ENCODE results near the gene NDST1.
A peak's percentile ranks its signal among the peaks of the same experiment; 100 is the strongest.
"Not testable (repeated sequence)": the region's sequence is repeated elsewhere in the genome, so short reads cannot be mapped to it uniquely, and the experiment has no call there.

NDST1 gene

DNA sequence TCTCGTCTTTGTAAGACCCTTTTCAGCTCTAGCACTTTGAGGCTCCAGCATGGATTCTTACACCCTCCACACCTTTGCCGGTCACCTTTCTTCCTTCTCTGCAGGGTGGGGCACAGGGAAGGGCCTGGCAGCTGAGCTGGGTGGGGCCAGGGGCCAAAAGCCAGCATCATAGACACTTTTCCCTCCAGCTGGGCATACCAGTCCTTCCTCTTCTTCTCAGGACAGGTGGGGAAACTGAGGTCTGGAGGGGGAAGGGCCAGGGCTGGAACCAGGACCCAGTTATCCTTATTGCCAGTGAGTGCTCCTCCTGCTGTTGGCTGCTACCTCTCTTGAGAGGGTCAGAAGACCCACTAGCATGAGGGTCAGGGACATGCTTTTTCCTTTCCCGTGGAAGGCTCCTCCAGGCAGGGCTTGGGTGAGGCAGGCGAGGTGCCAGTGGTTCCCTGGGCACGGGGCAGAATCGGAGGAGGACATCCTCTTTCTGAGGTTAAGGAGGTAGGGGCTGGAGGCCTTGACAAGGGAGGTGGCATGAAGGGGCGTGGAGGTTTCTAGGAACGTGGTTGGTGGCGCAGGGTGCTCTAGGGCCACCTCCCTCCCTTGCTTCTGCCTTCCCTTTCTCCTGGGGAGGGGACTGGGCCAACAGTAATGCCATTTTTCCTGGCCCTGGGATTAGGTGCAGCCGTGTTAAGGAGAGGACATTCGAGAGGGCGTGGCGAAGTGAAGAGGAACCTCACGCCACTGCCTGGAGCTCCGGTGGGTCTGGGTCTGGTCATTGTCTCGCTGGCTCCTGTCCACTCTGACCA, at the start of gene NDST1:
NDST1 (plus strand) TSS at position 658 of the 803 bp plus-strand sequence. CDS start 13,124 bp downstream, outside the sequence.
- Mint-ChIP-seq H3K27me3 (no peaks in the 10 kb centered on the region), H3K4me3 (no peak within 1 kb of the TSS), H3K9me3 (no peaks in the 10 kb centered on the region), H3K27ac (no peak within 1 kb of the TSS), H3K36me3 (ENCODE audit: low read depth) (no peaks in the 10 kb centered on the region), H3K4me1 (no peaks in the 10 kb centered on the region)
- DNase-seq (no peak), ATAC-seq (no peak)

DNA sequence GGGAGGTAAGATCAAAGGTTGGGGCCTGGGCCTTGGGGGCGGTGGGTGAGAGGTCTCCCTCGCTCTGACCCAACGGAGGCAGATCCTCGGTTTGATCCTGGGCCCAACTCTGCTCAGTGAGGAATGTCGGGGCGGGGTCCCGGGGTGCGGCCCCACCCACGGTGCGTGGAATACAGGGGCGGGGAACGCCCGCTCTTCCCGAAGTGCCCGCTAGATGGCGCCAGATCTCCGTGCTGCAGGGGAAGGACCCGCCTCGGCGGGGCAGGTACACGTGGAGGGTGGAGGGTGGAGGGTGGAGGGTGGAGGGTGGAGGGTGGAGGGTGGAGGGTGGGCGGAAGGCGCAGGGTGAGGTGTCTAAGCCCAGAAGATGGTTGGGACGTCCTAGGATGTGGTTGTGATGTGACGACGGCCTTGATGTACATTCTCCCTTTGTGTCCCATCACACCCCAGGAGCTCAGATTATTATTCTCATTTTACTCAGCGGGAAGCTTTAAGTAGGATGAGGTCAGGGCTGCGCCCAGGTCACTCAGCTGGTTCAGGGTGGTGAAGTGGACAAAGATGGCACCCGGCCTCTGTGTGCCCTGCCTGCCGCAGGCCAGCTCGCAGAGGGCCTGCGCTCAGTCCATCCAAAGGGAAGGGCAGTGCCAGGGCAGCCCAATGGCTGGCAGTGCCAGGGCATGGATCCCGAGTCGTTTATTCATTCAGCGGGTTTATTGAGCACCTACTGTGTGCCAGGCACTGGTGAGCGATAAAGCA, 49.0 kb upstream of the NDST1 start:
- Mint-ChIP-seq H3K36me3 (ENCODE audit: low read depth) (no peaks in the 10 kb centered on the region), H3K4me3 (peak overlapping the region; percentile 35), H3K4me1 (peaks cover 28% of the 10 kb centered on the region), H3K9me3 (no peaks in the 10 kb centered on the region), H3K27me3 (no peaks in the 10 kb centered on the region), H3K27ac (peak overlapping the region; percentile 43)
- DNase-seq (peak; percentile 93), ATAC-seq (peak; percentile 88)

DNA sequence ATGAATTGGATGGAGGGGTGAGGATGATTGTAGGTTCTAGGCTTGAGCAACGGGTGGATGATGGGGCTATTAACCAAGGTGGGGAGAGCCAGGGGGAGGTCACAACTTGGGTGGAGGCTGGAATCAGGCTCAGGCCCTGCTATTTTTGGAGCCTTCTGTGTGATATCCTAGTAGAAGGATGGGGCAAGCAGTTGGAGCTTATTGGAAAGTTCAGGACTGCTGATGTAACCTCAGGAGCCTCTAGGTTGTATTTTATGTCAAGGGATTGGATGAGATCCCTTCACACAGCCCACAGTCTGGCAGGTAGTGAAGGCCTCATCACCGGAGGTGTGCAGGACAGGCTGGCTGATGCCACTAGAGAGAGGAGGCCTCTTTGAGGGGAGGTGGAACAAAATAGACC, 47.1 kb upstream of the NDST1 start:
- Mint-ChIP-seq H3K27ac (no peak overlapping the region), H3K36me3 (ENCODE audit: low read depth) (no peaks in the 10 kb centered on the region), H3K9me3 (no peaks in the 10 kb centered on the region), H3K4me1 (peaks cover 28% of the 10 kb centered on the region), H3K27me3 (no peaks in the 10 kb centered on the region), H3K4me3 (no peak overlapping the region)
- DNase-seq (no peak), ATAC-seq (no peak)

DNA sequence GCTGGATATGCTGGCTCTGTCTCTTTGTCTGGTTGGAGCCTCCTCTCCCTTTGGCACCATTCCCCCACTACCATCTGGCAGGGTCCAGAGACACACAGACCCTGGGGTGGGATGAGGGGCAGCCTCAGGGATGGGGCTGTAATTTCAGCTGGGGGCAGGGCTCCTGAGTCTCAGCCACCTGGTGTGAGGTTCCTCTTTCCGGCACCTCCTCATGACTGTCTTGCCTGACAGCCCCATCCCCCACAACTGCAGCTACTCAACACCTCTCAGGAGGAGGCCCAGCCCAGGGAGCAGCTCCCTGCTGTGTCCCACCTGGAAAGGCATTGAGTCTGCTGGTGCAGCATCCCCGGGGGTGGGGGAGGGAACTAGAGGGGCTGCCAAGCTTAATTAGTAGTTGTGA, 46.7 kb upstream of the NDST1 start:
- Mint-ChIP-seq H3K27ac (no peak overlapping the region), H3K27me3 (no peaks in the 10 kb centered on the region), H3K9me3 (no peaks in the 10 kb centered on the region), H3K4me1 (peaks cover 28% of the 10 kb centered on the region), H3K4me3 (no peak overlapping the region), H3K36me3 (ENCODE audit: low read depth) (no peaks in the 10 kb centered on the region)
- ATAC-seq (no peak), DNase-seq (no peak)

DNA sequence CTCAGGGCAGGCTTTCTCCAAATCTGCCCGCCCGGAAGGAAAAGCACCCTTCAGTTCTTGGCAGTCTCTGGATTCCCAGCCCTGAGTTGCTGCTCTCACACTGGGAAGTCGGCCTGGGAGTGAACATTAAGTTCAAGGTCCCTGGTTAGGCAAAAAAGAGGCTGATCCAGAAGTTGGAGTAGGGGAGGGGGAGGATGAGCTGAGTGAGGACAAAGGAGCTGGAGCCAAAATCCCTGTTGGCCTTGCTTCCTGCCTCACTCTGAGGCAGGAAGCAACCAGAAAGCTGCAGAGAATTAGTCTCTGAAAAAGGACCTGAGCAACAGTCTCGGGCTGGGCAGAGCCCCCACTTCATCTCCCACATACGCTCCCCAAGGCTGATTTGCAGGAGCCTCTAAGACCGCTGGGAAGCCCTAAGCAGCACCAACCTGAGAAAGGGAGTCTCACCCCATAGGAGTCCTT, 43.3 kb upstream of the NDST1 start:
- Mint-ChIP-seq H3K9me3 (no peaks in the 10 kb centered on the region), H3K4me1 (peaks cover 8% of the 10 kb centered on the region), H3K27me3 (no peaks in the 10 kb centered on the region), H3K4me3 (no peak overlapping the region), H3K27ac (no peak overlapping the region), H3K36me3 (ENCODE audit: low read depth) (no peaks in the 10 kb centered on the region)
- no peak for DNase-seq
- no peak for ATAC-seq

DNA sequence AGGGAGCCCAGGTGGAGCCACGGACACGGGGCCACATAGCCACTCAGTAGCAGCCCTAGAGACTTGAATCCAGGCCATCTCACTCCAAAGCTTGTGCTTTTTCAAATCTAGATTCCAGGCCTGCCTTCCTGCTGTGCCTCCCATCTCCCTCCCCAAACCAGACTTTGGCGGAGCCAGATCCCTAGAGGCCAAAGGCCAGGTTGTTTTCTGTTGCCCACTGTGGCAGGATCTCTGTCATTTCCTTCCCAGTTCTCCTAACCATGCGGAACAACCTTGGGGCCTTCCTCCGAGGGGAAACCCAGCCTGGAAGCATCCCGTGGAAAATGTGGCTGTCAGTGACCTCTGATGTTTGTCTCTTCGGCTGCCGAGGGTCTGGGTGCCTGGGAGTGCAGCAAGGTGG, 42.0 kb upstream of the NDST1 start:
- peaks cover 4% of the 10 kb centered on the region for H3K4me1 Mint-ChIP-seq
- H3K27ac Mint-ChIP-seq: no peak overlapping the region
- no peaks in the 10 kb centered on the region for H3K27me3 Mint-ChIP-seq
- no peaks in the 10 kb centered on the region for H3K9me3 Mint-ChIP-seq
- no peak for DNase-seq
- no peak for ATAC-seq
- H3K4me3 Mint-ChIP-seq: no peak overlapping the region
- H3K36me3 Mint-ChIP-seq (ENCODE audit: low read depth): no peaks in the 10 kb centered on the region

DNA sequence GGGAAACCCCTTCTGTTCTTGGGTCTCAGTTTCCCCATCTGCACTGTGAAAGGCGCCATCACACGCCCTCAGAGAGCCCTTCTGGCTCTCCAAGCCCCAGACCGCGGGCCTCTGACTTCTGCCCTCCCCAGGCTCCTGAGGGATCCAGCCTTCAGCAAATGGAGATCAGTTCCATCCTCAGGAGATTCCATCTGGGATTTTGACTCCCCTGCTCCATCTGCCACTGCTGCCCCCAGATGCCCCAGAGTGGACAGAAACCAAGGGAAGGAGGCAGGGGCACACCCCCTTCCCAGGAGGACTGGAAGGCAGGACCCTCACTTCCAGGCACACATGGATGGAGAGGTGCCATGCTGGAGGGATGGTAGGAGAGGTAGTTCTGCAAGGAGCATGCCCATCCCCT, 39.7 kb upstream of the NDST1 start:
- no peaks in the 10 kb centered on the region for H3K36me3 Mint-ChIP-seq (ENCODE audit: low read depth)
- H3K27me3 Mint-ChIP-seq: no peaks in the 10 kb centered on the region
- DNase-seq: no peak
- H3K4me3 Mint-ChIP-seq: no peak overlapping the region
- H3K27ac Mint-ChIP-seq: no peak overlapping the region
- no peak for ATAC-seq
- H3K4me1 Mint-ChIP-seq: no peaks in the 10 kb centered on the region
- no peaks in the 10 kb centered on the region for H3K9me3 Mint-ChIP-seq

DNA sequence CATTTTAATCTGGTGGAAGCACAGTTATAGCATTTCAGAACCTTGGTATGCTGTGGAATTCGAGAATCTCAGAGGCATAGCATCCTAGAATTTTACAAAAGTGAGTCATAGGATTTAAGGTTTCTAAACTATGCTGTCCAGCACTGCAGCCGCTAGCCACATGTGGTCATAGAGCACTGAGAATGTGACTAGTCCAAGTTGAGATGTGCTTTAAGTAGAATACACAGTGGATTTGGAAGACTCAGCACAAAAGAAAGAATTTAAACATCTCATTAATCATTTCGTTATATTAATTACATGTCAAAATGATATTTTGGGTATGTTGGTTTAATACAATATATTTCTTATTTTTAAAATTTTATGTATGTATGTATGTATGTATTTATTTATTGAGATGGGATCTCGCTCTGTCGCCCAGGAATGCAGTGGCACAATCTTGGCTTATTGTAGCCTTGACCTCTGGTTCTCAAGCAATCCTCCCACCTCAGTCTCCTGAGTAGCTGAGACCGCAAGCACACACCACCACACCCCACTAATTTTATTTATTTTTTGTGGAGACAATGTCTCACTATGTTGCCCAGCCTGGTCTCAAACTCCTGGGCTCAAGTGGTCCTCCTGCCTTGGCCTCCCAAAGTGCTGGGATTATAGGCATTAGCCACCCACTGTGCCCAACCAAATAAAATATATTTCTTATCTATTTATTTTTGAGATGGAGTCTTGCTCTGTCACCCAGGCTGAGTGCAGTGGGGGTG, 38.0 kb upstream of the NDST1 start:
- DNase-seq: no peak
- Mint-ChIP-seq H3K36me3 (ENCODE audit: low read depth) (no peaks in the 10 kb centered on the region), H3K9me3 (no peaks in the 10 kb centered on the region), H3K4me1 (no peaks in the 10 kb centered on the region), H3K27ac (no peak overlapping the region), H3K4me3 (no peak overlapping the region), H3K27me3 (no peaks in the 10 kb centered on the region)
- no peak for ATAC-seq

DNA sequence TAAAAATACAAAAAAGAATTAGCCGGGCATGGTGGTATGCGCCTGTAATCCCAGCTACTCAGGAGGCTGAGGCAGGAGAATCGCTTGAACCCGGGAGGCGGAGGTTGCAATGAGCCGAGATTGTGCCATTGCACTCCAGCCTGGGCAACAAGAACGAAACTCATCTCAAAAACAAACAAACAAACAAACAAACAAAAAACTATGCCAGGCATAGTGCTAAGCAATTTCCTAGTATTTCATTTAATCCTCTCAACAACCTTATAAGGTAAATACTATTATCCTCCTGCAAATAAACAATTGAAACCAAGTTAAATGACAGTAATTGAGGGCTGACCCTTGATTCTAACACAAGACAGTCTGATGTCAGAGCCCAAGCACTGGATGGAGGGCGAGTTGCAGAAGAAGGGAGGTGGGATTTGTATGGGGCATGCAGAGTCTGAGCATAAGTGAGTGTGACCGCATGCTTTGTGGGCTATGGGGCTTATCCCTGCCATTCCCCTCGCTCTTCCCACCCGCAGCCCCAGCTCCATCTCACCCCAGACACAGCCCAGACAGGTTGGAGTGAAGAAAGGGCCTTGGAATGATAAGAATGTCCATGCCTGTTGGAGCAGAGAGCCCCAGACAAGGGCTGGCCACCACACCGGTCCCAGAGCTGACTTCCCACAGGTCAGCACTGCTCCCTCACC, 34.1 kb upstream of the NDST1 start:
- Mint-ChIP-seq H3K36me3 (ENCODE audit: low read depth) (no peaks in the 10 kb centered on the region), H3K4me1 (peaks cover 4% of the 10 kb centered on the region), H3K4me3 (no peak overlapping the region), H3K27ac (no peak overlapping the region), H3K27me3 (peaks cover 5% of the 10 kb centered on the region), H3K9me3 (no peaks in the 10 kb centered on the region)
- ATAC-seq: no peak
- DNase-seq: no peak

DNA sequence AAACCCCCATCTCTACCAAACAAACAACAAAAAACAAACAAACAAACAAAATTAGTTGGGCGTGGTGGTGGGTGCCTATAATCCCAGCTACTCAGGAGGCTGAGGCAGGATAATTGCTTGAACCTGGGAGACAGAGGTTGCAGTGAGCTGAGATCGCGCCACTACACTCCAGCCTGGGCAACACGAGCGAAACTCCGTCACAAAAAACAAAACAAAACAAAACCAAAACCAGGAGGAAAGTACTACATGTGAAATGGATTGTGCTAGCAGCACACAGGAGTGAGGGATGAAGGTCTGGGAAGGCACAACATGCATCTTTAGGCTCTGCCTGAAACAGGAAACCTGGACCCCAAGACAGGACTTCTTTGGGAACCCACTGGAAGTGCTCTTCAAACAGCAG, 31.4 kb upstream of the NDST1 start:
- H3K27ac Mint-ChIP-seq: peak overlapping the region; percentile 46
- not testable (repeated sequence) for H3K36me3 Mint-ChIP-seq (ENCODE audit: low read depth); H3K4me1 Mint-ChIP-seq; DNase-seq; H3K9me3 Mint-ChIP-seq; ATAC-seq; H3K4me3 Mint-ChIP-seq; H3K27me3 Mint-ChIP-seq

DNA sequence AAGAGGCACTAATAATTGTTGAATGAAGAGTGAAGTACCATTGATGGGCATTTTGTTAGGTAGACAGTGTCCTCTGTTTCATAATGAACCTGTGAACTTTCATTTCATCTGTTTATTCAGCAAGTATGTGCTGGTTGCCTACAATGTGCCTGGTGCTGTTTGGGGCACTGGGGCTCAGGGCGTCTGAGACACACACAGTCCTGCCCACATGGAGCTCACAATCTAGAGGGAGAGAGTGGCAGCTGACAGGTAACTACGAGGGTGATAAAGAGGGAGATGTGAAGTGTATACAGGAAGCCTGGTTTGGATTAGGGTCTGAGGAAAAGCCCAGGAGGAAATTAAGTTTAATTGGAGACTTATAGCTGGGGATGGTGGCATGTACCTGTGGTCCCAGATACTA, 28.5 kb upstream of the NDST1 start:
- no peak overlapping the region for H3K4me3 Mint-ChIP-seq
- no peak for DNase-seq
- peaks cover 5% of the 10 kb centered on the region for H3K27me3 Mint-ChIP-seq

DNA sequence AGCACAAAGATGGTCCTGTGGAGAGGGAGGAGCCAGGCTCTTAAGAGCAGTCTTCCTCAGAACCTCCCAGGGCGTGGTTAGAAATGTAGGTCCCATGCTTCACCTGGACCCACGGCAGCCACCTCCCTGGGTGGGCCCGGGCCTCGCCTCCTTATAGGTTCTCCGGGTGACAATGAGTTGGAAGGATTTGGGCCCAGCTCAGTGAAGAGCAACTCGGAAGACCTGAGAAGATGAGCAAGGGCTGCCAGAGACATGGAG, 26.3 kb upstream of the NDST1 start:
- H3K4me3 Mint-ChIP-seq: no peak overlapping the region
- no peak overlapping the region for H3K27ac Mint-ChIP-seq
- DNase-seq (no peak), ATAC-seq (no peak)
- no peaks in the 10 kb centered on the region for H3K36me3 Mint-ChIP-seq (ENCODE audit: low read depth)
- no peaks in the 10 kb centered on the region for H3K9me3 Mint-ChIP-seq
- peaks cover 5% of the 10 kb centered on the region for H3K4me1 Mint-ChIP-seq
- H3K27me3 Mint-ChIP-seq: peaks cover 8% of the 10 kb centered on the region

More for the DNA sequence above, 28.5 kb upstream of the NDST1 start:
- ATAC-seq: no peak
- Mint-ChIP-seq H3K27ac (no peak overlapping the region), H3K9me3 (no peaks in the 10 kb centered on the region), H3K36me3 (ENCODE audit: low read depth) (no peaks in the 10 kb centered on the region), H3K4me1 (peaks cover 4% of the 10 kb centered on the region)

DNA sequence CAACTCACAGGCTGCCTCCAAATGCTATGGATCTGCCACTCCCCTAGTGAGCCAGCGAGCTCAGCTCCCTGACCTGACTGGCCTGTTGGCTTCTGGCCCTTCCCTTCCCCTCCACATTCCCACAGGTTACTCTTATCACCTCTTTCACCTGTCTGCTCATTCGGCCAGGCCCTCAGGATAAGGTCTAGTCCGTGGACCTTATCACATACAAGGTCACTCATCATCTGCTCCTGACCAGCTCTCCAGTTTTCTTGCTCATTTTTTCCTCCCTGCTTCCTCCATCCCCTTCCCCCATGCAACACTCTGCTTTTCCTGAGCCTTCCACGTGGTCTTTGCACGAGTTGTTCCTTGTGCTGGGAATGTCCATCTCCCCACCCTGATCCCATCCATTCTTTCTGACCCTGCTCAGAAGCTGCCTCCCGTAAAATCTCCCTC, 25.9 kb upstream of the NDST1 start:
- ATAC-seq: no peak
- H3K4me3 Mint-ChIP-seq: no peak overlapping the region
- H3K27me3 Mint-ChIP-seq: peaks cover 5% of the 10 kb centered on the region
- DNase-seq: no peak
- no peak overlapping the region for H3K27ac Mint-ChIP-seq
- no peaks in the 10 kb centered on the region for H3K9me3 Mint-ChIP-seq
- no peaks in the 10 kb centered on the region for H3K36me3 Mint-ChIP-seq (ENCODE audit: low read depth)
- H3K4me1 Mint-ChIP-seq: peaks cover 3% of the 10 kb centered on the region

DNA sequence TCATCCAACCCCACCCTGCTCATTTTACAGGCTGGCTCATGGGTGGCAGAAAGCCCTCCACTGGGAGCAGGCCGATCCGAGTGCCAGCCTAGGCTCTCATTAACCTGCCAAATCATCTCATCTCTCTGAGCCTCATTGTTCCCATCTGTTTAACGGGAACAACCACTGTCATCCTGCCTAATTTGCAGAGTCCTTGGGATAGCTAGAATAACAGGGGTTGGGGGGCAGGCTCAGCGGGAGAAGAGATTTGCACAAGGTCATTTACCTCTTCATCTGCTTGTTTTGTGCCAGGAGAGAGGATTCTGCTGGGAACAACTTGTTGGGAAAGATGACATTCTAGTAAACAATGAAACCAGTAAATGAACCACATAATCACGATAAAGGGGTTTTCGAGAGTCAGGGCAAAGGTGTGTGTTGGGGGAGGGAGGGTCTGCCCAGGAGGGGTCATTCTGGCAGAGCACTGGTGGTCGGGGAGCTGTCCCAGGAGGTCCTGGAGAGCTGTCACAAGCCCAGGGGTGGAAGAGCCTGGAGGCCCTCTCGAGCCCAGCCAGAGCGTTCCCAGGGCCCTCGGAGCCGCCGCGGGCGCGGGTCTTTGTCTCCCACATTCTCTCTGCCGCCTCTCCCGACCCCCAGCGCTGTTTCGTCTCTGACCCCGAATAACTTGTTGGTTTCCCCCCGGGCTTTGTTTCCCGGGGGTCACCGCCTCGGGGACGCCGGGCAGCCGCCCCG, 22.8 kb upstream of the NDST1 start:
- DNase-seq (no peak), ATAC-seq (no peak)
- no peaks in the 10 kb centered on the region for H3K36me3 Mint-ChIP-seq (ENCODE audit: low read depth)
- H3K27ac Mint-ChIP-seq: peak overlapping the region; percentile 50
- H3K4me1 Mint-ChIP-seq: peaks cover 18% of the 10 kb centered on the region
- H3K27me3 Mint-ChIP-seq: peaks cover 5% of the 10 kb centered on the region
- no peaks in the 10 kb centered on the region for H3K9me3 Mint-ChIP-seq
- peak overlapping the region; percentile 67 for H3K4me3 Mint-ChIP-seq
